ENCODE data around the gene LCP2.
A peak's percentile ranks its signal among the peaks of the same experiment; 100 is the strongest.

LCP2 gene

GRCh38 chr5:170297589-170298462 lies at the start of gene LCP2:
LCP2 (minus strand) TSS chr5:170297777; CDS start chr5:170297611, 166 bp downstream.
- DNase-seq, result peak in 2 of 56 donors; percentile 10 to 17

GRCh38 chr5:170347022-170347567 lies 49.5 kb upstream of the LCP2 start:
- no peak for DNase-seq

DNA sequence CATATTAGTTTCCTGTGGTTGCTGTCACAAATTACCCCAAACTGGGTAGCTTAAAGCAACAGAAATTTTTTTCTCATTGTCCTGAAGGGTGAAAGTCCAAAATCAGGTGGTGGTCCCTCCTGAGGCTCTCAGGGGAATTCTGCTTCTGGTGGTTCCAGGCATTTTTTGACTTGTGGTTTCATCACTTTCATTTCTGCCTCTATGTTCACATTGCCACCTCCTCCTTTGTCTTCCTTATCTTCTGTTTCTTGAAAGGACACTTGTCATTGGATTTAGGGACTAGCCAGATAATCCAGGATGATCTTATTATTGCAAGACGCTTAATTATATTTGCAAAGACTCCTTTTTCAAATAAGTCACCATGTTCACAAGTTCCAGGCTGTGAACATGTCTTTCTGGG lies 48.4 kb upstream of the LCP2 start:
- DNase-seq, result no peak

GRCh38 chr5:170343177-170343576 lies 45.6 kb upstream of the LCP2 start:
- no peak for DNase-seq

GRCh38 chr5:170342153-170342725 lies 44.7 kb upstream of the LCP2 start:
- DNase-seq, result no peak

GRCh38 chr5:170341545-170341944 lies 44.0 kb upstream of the LCP2 start:
- no peak for DNase-seq

- no peak for DNase-seq
Measured at GRCh38 chr5:170339780-170340167, 42.2 kb upstream of the LCP2 start.

DNA sequence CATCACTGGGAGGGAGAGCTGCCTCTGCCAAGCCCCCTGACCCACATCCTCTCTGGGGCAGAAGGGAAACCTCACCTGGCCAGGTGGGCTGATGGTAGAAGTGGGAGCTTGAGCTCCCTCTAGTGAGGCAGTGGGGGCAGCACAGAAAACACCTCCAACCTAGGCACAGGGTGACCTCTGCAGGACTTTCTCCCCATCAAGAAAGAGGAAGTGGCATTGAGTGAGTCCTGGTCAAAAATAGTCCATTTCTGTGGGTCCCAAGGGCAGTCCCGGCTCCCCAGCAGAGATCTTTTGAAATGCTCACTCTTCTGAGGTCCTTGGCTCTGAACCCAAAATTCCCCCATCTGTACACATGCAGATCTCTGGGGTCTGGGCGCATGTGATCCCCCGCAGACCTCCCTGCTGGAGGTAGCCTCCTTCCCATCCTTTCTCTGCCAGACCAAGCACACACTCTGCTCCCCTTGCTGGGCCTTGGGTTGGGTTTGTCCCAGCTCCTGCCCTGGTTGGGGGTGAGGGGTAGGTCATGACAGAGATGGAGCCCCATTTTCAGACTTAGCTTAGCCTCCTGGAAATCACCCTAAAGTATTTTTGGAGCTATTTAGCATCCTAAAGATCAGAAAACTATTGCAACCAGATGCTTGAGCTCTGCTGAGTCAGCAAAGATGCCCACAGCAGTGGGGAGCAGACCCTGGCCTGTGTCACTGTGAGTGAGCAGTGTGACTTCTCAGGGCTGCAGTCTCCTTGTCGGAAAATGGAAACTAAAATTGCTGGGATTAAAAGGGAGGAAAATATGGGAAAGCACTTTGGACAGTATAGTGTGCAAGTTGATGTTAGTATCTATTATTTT lies 41.6 kb upstream of the LCP2 start:
- DNase-seq, result no peak

GRCh38 chr5:170338291-170338690 lies 40.7 kb upstream of the LCP2 start:
- DNase-seq, result no peak

- no peak for DNase-seq
Measured at GRCh38 chr5:170337045-170337733, 39.6 kb upstream of the LCP2 start.

- DNase-seq, result no peak
Measured at GRCh38 chr5:170336065-170336464, 38.5 kb upstream of the LCP2 start.

GRCh38 chr5:170334626-170335025 lies 37.0 kb upstream of the LCP2 start:
- DNase-seq, result no peak

- DNase-seq, result peak in 5 of 56 donors; percentile 9 to 37 (median 14)
Measured at GRCh38 chr5:170333161-170333910, 35.8 kb upstream of the LCP2 start.

DNA sequence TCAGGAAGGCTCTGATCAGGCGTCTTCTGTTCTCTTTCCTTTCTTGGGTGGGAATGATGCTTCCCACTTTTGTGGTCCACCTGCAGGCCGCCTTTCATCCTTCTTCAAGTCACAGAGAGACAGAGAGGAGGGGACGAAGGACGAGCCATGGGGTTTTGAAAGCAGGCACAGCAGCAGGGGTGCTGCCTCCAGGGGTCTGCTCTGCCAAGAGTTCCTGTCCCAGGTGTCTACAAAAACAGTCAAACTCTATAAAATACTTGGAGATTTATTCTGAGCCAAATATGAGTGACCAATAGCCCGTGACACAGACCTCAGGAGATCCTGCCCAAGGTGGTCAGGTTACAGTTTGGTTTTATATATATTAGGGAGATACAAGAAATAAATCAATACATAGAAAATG lies 34.5 kb upstream of the LCP2 start:
- DNase-seq, result no peak

DNA sequence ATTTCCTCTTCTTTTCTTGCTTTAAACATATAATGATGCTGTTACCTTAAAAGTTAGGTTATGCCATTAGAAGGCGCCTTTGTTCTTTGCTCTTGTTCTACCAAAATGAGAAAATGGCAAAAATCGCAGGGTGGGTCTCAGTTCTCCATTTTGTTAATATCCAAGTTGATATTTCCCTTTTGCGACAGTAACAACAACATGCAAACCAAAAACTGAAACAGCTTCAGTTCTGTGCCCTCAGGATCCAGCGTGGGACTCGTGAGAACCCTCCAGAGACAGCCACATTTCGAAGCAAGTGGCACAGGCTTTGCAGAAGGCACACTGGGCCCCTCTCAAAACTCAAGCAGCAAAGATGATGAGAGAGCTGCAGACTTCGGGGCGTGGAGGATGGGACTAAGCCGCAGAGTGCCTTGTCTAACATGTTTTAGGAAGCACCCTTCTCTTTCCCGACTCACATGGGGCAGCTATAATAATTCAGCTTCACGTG lies 33.0 kb upstream of the LCP2 start:
- DNase-seq, result no peak

DNA sequence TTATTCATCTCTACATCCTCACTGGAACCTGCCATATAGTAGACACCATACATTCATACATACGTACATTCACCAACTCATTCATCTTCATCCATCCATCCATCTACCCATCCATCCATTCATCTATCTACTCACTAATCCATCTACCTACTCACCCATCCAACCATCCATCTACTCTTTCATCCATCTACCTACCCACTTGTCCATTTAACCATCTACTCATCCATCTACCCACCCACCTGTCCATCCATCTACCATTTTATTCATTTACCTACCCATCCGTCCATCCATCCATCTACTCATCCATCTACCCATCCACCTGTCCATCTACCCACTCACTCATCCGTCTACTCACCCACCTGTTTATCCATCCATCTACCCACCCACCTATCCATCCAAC lies 31.9 kb upstream of the LCP2 start:
- DNase-seq, result no peak

DNA sequence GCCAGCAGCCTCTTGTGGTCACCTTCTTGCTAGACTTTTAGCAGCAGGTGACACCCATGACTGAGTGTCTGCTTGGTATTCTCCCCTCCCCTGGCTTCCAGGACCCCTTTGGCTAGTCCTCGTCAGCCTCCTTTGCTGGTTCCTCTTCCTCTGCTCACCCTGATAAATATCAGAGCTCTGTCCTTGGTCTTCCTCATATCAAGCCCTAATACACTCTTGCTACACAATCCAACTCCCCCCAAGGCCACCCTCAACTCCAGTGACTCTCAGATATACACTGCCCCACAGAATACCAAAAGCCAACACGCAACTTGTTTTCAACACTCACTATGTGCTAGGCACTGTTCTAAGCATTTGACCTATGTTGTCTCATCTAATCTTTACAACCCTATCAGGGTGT lies 30.3 kb upstream of the LCP2 start:
- no peak for DNase-seq

GRCh38 chr5:170327168-170327567 lies 29.6 kb upstream of the LCP2 start:
- DNase-seq, result no peak

DNA sequence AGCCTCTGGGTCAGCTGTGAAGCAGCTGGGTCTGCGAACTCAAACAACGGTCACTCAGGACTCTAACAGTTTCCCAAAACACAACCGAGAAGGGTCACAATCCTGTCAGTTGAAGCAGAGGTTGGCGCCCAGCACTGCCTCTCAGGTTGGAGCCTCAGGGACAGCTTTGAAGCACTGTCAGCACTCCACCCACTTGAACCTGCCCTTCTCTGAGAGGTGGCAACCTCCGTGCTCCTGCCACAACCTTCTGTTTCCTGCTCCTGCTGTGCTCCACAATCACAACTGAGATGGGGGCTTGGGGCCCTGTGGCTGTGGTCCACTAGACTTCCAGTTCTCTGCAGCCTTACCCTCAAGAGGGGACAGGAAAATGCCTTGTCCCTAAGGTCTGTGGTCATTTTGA lies 21.7 kb upstream of the LCP2 start:
- DNase-seq, result no peak

DNA sequence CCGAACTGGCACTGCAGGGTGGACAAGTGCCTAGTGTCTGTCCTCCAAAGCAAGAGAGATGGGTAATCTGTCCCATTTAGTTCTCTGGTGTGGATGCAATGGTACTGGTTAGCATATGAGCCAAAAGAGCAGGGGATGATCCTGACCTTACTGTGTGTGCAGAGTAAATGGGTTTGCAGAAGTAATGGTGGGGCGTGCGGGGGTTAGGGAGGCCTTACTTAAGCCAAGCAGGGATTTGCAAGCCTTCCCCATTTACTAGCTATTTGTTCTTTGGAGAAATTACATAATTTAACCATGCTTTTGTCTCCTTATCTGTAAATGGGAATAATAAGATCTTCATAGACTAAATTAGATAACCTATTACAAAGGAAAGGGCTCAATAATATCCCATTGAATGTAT lies 19.9 kb upstream of the LCP2 start:
- no peak for DNase-seq
